SK-N-SH (cell line): ENCODE measurements around the gene CRISP3.

ENCODE experiments used
- MEF2A ChIP-seq: IDR thresholded peaks from 2 replicates; pipeline ENCODE4 v1.4.0; 2012; ENCODE audit warnings: low read depth, borderline replicate concordance
- POLR2AphosphoS5 ChIP-seq: IDR thresholded peaks from 2 replicates; pipeline ENCODE4 v1.6.1; 2012; ENCODE audit warnings: low read depth, low read length
- RAD21 ChIP-seq: IDR thresholded peaks from 2 replicates; pipeline ENCODE4 v1.6.1; 2012; ENCODE audit warnings: mild to moderate bottlenecking, low read length
- TAF1 ChIP-seq: IDR thresholded peaks from 2 replicates; pipeline ENCODE4 v1.6.1; 2012; ENCODE audit warnings: low read depth, mild to moderate bottlenecking, low read length, moderate library complexity, borderline replicate concordance
- TF ChIP-seq, protein P1 (sequence below): fragments of 150-350 bp; IDR thresholded peaks from 2 replicates; pipeline ENCODE4 v1.6.1; 2017; ENCODE audit warnings: antibody characterized with exemption, low read length, low read depth, borderline replicate concordance
- TF ChIP-seq, protein P2 (sequence below): fragments of 200-600 bp; sonication (generic); IDR thresholded peaks from 2 replicates; pipeline ENCODE4 v1.6.1; 2017; ENCODE audit warnings: antibody characterized with exemption, mild to moderate bottlenecking, moderate library complexity

DNA sequence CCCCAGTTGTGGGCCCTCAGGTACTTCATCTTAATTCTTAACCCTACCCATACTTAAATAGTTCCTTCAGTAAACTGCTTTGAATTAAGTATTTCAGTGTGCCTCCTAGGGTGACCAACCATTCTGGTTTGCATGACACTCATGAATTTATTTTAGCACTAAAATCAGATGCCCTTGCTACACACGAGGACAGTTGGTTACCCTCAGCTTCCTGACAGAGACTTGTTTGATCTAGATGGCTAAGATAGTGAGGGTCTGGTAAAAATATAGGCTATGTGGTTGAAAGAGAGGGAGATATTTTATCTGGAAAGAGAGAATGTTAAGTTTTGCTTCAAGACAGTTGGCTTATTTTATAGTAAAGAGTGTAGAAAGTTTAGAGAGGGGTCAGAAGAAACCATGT lies 32.3 kb upstream of the CRISP3 start:
- TF ChIP-seq TAF1: no peak
- no peak for TF ChIP-seq POLR2AphosphoS5
- TF ChIP-seq, protein P1, sequence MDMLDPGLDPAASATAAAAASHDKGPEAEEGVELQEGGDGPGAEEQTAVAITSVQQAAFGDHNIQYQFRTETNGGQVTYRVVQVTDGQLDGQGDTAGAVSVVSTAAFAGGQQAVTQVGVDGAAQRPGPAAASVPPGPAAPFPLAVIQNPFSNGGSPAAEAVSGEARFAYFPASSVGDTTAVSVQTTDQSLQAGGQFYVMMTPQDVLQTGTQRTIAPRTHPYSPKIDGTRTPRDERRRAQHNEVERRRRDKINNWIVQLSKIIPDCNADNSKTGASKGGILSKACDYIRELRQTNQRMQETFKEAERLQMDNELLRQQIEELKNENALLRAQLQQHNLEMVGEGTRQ: no peak
- TF ChIP-seq MEF2A: no peak
- TF ChIP-seq, protein P2, sequence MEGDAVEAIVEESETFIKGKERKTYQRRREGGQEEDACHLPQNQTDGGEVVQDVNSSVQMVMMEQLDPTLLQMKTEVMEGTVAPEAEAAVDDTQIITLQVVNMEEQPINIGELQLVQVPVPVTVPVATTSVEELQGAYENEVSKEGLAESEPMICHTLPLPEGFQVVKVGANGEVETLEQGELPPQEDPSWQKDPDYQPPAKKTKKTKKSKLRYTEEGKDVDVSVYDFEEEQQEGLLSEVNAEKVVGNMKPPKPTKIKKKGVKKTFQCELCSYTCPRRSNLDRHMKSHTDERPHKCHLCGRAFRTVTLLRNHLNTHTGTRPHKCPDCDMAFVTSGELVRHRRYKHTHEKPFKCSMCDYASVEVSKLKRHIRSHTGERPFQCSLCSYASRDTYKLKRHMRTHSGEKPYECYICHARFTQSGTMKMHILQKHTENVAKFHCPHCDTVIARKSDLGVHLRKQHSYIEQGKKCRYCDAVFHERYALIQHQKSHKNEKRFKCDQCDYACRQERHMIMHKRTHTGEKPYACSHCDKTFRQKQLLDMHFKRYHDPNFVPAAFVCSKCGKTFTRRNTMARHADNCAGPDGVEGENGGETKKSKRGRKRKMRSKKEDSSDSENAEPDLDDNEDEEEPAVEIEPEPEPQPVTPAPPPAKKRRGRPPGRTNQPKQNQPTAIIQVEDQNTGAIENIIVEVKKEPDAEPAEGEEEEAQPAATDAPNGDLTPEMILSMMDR: no peak
- no peak for TF ChIP-seq RAD21
